Activated T-cell treated with anti-CD3 and anti-CD28 coated beads, Interleukin-2, amount 50 U/mL, for 1 hour (primary cell): ENCODE results near the gene HTT.

Source experiments
- DNase-seq: peaks from one replicate; pipeline ENCODE4 v3.0.0-alpha.2; 2020

The HTT gene

GRCh38 chr4:3223956-3224748 lies 149.7 kb downstream of the HTT start:
- no peak for DNase-seq

- DNase-seq, result no peak
Measured at GRCh38 chr4:3225071-3225850, 150.8 kb downstream of the HTT start.

- DNase-seq, result no peak
Measured at GRCh38 chr4:3225936-3226335, 151.5 kb downstream of the HTT start.

GRCh38 chr4:3226467-3226866 lies 152.0 kb downstream of the HTT start:
- no peak for DNase-seq

GRCh38 chr4:3226944-3227343 lies 152.5 kb downstream of the HTT start:
- DNase-seq, result no peak

- DNase-seq, result no peak
Measured at GRCh38 chr4:3227878-3228675, 153.6 kb downstream of the HTT start.

- no peak for DNase-seq
Measured at GRCh38 chr4:3228881-3229280, 154.4 kb downstream of the HTT start.

GRCh38 chr4:3229328-3229727 lies 154.8 kb downstream of the HTT start:
- DNase-seq, result no peak

- DNase-seq, result no peak
Measured at GRCh38 chr4:3229964-3230363, 155.5 kb downstream of the HTT start.

GRCh38 chr4:3231471-3231870 lies 157.0 kb downstream of the HTT start:
- no peak for DNase-seq

GRCh38 chr4:3232001-3232400 lies 157.5 kb downstream of the HTT start:
- DNase-seq, result no peak

- DNase-seq, result no peak
Measured at GRCh38 chr4:3232871-3233271, 158.4 kb downstream of the HTT start.

GRCh38 chr4:3233391-3234071 lies 159.1 kb downstream of the HTT start:
- DNase-seq, result no peak

- DNase-seq, result no peak
Measured at GRCh38 chr4:3234171-3235029, 159.9 kb downstream of the HTT start.

GRCh38 chr4:3235030-3235345 lies 160.5 kb downstream of the HTT start:
- no peak for DNase-seq

- DNase-seq, result no peak
Measured at GRCh38 chr4:3235581-3235980, 161.1 kb downstream of the HTT start.

- DNase-seq, result no peak
Measured at GRCh38 chr4:3236326-3236878, 161.9 kb downstream of the HTT start.

GRCh38 chr4:3237266-3237665 lies 162.8 kb downstream of the HTT start:
- no peak for DNase-seq

- DNase-seq, result no peak
Measured at GRCh38 chr4:3237712-3238560, 163.5 kb downstream of the HTT start.

- DNase-seq, result no peak
Measured at GRCh38 chr4:3238721-3239120, 164.2 kb downstream of the HTT start.

- DNase-seq, result no peak
Measured at GRCh38 chr4:3239303-3239702, 164.8 kb downstream of the HTT start.
